ENCODE measurements around the gene CTSC.

Gene CTSC

DNA sequence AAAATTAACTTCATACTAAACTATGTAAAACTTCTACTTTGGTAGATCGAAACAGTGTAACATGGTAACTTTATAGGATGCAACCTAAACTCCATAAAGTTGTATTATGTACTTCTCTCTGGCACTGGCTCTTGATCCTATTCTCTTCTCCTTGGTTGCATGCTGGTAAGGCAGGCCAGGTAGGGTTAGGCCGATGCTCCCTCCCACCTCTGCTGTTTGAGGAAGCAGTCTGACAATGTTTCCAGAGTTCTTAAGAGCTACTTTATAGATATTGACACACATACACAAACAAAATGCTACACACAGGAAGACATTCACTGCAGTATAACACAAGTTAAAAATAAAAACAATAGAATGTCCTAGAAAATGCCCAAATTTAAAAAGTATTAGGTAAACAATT lies 22.5 kb downstream of the CTSC start:
- DNase-seq: no peak

DNA sequence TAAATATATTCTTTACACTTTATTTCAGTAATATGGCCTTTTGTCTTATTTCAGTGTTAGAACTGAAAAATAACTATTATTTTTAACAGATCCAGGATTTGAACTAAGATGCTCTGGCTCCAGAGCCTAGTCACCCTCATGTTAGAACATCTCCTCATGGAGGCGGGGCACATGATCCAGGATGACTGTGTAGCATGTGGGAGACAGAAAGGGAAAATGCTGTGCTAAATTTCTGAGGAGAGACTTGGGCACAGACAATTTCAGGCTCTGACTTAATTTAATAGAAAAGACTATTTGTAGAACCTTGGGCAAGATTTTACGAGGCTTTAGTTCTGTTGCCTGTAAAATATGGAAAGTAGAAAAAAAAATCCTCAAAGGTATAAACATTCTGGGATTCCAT lies 24.1 kb downstream of the CTSC start:
- DNase-seq: no peak

DNA sequence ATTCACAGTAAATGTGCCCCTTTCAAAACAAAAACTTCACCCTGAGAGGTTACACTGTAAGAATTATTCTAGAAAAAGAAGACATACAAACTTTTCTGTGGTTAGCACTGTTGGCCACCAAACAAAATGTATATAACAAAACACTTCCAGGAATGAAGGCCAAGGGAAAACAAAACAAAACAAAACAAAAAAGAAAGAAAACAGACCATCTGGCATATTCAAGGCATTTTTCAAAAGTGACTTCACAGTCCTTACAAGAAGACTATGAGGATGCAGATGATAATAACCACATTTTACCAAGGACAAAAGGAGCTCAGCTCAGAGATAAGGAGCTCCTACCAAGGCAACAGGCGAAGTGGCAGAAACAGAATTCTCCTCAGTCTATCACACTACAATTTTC lies 24.9 kb downstream of the CTSC start:
- no peak for DNase-seq

GRCh38 chr11:88310246-88310645 lies 27.3 kb downstream of the CTSC start:
- no peak for DNase-seq

DNA sequence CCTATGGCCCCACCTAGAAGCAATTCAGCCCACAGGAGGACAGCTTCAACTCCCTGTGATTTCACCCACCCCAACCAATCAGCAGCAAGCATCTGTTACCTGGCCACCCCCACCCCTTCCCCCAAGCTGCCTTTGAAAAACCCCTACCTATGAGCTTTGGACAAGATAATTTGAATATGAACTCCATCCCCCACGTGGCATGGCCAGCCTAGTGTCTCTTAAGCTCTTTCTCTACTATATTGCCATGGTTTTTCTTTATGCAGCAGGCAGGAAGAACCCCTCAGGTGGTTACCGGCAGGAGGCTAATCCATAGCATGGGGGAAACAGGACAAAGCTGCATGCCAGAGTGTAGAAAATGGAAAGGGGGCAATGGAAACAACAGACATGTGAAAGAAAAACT lies 29.0 kb downstream of the CTSC start:
- DNase-seq: no peak

DNA sequence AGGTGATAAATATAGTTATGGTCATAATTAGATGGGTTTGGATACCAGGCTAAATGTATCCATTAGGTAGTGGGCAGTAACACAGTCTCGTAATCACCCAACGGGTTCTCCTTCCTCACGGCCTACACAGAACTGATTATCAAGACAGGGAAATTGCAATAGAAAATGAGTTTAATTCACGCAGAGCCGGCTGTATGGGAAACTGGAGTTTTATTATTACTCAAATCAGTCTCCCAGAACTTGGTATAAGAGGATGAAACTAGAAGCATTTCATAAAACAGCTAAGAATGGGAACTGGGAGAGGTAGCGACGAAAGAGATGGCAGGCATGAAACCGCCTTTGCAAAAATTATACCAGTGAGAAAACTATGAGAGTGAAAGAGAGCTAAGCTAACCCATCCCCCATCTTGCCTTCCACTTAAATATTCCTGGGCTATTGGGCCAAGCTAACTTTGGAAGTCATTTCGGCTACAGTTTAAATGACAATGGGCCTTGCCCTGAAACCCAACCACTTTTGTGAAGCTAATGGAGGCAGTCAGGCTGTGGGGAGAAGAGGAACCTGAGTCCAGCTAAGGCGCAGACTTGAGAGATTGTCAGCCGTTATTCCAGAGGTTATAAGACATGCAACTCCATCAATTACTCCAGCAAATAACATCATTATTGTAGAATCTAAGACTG lies 29.6 kb downstream of the CTSC start:
- no peak for DNase-seq

- no peak for DNase-seq
Measured at GRCh38 chr11:88306785-88307184, 30.8 kb downstream of the CTSC start.

DNA sequence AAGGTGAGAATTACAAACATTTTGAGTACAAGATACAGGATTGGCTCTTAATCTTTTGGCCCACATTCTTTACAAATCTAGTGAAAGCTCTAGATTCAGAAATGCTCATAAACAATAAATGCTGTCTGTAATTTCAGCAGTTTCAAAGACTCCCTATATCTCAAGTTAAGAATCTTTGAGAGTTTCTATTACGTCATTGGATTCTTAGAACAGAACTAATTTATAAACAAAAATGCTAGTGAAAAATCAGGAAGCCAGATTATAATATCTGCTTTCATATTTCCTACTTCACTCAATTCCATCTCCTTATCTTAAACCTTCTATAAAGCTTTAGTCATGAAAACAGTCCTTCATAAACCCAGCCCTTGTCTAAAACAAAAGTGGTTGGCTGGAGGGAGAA lies 32.1 kb downstream of the CTSC start:
- DNase-seq: no peak

GRCh38 chr11:88304352-88304751 lies 33.2 kb downstream of the CTSC start:
- no peak for DNase-seq

GRCh38 chr11:88303037-88303436 lies 34.5 kb downstream of the CTSC start:
- no peak for DNase-seq

DNA sequence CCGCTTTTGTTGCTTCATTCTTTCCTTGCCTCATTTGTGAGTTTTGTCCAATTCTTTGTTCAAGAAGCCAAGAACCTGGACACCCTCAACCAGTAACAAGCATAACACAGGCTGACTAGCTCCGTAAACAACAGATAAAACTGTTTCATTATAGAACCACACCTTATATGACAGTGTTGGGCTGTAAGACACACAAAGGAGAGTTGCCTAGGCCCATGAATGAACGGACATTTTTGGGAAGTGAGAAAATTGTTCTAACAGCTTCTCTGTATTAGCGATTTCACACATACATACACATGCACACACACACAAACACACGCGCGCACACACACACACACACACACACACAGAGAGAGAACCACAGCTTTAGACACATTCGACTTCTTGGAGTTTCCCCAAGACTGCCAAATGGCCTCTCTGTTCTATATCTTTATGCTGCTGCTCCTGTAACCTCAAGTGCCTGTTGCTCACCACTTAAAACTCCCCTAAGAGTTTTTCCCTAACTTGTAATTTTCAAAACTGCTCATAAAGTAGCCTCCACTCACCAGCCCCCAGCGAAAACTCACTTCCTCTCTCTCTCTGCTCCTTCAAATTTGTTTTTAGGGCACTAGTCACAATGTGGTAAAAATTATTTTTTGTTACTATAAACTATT lies 35.9 kb downstream of the CTSC start:
- no peak for DNase-seq

GRCh38 chr11:88300888-88301487 lies 36.5 kb downstream of the CTSC start:
- no peak for DNase-seq

- no peak for DNase-seq
Measured at GRCh38 chr11:88297863-88298262, 39.7 kb downstream of the CTSC start.

DNA sequence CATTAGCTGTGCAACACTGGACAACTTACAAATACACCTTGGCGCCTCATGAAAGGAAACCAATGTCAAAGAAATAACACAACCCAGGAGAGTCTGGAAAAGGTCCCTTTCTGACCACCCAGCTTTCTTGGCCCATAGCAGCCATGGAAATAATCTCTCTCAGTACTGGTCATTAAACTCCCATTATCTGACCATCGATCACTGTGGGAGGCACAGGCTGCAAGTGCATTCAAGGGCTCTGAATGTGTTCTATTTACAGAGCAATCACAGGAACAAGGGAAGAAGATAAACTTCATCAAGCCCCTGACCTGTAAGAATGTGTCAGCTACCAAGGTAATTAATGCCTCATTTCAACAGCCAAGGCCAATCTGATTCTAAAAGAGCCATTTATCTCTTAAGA lies 40.1 kb downstream of the CTSC start:
- no peak for DNase-seq

GRCh38 chr11:88295028-88295427 lies 42.5 kb downstream of the CTSC start:
- no peak for DNase-seq

DNA sequence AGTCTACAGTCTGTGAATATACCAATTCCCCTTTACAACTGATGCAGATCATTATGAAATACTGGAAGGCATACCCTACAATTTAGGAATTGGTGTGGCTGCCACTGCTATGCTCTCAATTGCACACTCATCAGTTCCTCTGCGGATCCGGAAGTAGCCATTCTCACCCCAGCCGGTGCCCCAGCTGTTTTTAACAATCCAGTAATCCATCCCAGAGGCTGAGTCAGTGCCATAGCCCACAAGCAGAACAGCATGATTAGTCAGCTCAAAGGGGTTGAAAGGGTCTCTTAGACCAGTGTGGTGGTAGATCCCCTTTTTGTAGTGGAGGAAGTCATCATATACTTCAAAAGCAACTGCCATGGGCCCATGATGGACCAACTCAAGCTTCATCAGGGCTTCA lies 43.6 kb downstream of the CTSC start:
- DNase-seq: no peak

GRCh38 chr11:88292171-88292843 lies 45.2 kb downstream of the CTSC start:
- DNase-seq: no peak

DNA sequence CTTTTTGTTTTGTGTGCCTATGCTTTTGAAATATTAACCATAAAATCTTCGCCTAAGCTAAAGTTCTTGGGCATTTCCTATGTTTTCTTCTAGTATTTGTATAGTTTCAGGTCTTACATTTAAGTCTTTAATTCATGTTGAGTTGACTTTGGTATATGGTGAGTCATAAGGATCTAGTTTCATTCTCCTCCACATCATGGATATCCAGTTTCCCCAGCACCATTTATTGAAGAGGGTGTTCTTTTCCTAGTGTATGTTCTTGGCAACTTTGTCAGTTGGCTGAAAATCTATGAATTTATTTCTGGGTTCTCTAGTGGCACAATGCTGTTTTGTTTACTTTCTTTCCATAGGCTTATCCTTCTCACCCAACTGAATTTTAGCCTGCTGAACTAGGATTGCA lies 49.0 kb downstream of the CTSC start:
- no peak for DNase-seq

DNA sequence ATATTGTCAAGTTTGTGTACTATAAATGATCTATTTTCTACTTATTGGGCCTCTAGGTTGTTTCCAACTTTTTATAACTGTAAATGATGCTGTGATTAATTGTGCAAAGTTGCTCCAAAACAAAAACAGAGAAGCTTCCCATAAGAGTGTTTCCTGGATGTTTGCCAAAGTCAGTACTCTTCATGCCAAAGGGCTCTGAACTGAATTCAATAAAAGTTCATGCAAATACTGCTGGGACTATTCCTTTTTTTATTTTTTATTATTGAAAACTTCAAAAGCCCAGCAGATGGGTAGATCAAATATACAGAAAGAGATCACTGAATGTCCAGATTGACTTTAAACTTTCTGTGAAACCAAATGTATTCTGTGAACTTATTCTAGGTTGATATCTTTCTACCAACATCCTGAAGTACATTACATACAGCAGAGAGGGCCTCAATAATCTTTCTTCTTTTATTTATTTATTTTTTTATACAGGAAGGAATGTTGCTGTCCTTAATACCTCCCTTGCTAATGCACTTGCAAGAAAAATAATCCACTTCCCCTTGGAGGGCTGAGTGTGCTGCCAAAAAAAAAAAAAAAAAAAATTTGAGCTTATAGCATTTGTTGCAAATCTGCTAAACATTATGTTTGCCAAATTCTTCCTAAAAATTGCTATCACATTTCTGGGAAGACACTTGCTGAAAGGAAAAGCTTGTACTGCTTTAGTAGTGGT lies 53.0 kb downstream of the CTSC start:
- no peak for DNase-seq

DNA sequence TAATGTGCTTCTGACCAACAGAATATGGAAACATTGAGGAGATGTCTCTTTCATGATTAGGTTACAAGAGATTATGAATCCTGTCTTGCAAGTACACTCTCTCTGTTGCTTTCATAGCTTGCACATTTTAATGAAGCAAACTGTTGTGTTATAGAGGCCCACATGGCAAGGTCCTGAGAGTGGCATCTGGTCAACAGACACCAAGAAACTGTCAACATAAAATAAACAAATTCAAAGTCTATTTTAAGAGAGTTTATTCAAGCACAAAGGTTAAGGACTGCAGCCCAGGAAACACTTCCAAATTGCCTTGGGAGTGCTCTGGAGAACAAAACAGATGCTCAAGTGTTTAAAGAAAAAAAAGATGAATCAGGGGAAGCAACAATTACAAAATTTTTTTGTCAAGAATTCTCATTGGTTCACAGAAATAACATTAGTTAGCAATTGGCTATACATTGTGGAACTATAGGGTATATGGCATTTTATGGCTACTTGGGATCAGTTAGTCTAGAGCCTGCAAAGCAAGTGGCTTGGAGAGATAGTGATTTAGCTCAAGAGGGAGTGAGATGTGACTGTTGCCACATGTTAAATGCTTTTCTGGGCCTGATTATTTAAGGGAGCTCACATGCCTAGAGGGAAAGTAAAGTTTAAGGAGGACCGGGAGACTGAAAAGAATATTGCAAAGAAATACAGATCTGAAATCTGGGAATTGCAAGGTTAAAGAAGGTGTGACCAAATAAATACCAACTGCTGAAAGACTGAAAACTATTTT lies 54.6 kb downstream of the CTSC start:
- no peak for DNase-seq

DNA sequence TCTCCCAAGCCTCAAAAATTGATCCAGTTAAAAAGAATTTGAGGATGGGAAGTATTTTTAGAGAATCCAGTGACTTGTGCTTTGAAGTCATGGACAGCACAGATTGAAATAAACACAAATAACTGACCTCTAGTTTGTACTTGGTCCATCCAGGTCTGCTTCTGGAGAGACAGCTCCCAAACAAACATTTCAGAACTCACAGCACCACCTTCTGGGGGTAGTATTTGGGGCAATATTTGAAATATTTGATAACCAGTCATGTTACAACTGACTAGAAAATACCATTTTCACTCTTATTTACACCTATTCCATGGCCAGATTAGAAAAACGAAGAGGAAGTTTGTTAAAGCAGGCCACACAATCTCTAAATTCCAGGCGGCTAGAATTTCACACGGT lies 56.2 kb downstream of the CTSC start:
- DNase-seq: no peak

- DNase-seq: no peak
Measured at GRCh38 chr11:88280673-88281316, 56.7 kb downstream of the CTSC start.

Measured in stimulated activated CD8-positive, alpha-beta memory T cell treated with anti-CD3 and anti-CD28 coated beads, Interleukin-4, amount 100 ng/mL, for 48 hours (primary cell).